ENCODE data around the gene PGS1.

The PGS1 gene

DNA sequence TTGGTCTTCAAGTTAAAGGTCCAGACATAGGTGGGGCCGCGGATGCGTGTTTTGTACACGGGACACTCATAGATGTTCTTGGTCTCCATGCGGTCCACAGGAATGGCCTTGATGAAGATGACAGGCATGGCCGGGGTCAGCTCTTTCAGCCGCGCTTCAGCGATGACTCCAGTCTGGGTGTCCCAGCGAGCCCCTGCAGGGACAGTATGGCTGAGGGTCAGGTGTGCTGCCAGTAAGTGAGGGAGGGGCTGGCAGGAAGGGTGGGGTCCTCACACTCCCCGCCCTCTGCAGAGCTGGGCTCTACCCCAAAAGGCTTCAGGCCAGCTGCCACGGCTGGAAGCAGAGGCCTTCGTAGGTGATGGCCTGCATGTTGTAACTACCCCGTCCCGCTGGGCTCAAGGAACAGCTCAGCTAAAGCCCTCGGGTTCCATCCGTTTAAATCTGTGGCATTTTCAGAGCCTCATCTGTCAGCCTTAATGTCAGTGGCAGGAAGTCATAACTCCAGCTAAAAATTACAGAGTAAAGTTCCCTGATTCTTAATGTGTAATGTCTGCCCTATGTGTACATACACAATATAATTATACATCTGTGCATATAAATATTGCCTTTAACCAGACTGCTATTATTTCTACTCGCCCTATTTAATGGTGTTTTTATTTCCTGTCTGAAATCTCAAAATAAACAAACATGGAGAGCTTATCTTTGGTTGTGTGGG is 45.7 kb downstream of the PGS1 start:
- Histone ChIP-seq H2BK120ac (ENCODE audit: low read depth, low read length) (no peak overlapping the region), H3K9ac (ENCODE audit: low read length) (no peak overlapping the region), H2AK5ac (ENCODE audit: low read length) (no peak overlapping the region), H3K4me1 (ENCODE audit: control insufficient read depth, low read depth, low read length) (no peaks in the 10 kb centered on the region), H3K27ac (ENCODE audit: low read depth, low read length) (no peak overlapping the region), H3K4ac (ENCODE audit: low read depth, low read length) (no peak overlapping the region), H3K23ac (ENCODE audit: low read length) (no peak overlapping the region), H3K36me3 (ENCODE audit: control insufficient read depth, insufficient read depth, low read length) (peaks cover 9% of the 10 kb centered on the region), H3K4me3 (ENCODE audit: low read length) (no peak overlapping the region), H3K4me2 (ENCODE audit: low read length) (no peak overlapping the region), H4K8ac (ENCODE audit: low read depth, low read length) (no peak overlapping the region), H3K79me2 (ENCODE audit: control insufficient read depth, insufficient read depth, low read length) (no peaks in the 10 kb centered on the region), H4K5ac (ENCODE audit: low read length) (no peak overlapping the region), H2BK5ac (ENCODE audit: low read length) (no peak overlapping the region), H3K79me1 (ENCODE audit: low read length) (peaks cover 3% of the 10 kb centered on the region), H3K56ac (ENCODE audit: low read length) (no peak overlapping the region), H3K18ac (ENCODE audit: low read length) (no peak overlapping the region), H2BK15ac (replicated peaks; ENCODE audit: low read depth) (no peak overlapping the region), H3K27me3 (ENCODE audit: insufficient read depth, low read length, poor library complexity) (no peaks in the 10 kb centered on the region)
- DNase-seq: no peak
- WGBS (ENCODE audit: extremely low coverage, insufficient coverage, low lambda C conversion rate): no CpG with 5 or more reads among the region's 18 CpGs

GRCh38 chr17:78425429-78425828 is 47.0 kb downstream of the PGS1 start:
- H3K79me2 ChIP-seq (ENCODE audit: control insufficient read depth, insufficient read depth, low read length): no peaks in the 10 kb centered on the region
- no peak overlapping the region for H2BK120ac ChIP-seq (ENCODE audit: low read depth, low read length)
- H3K27me3 ChIP-seq (ENCODE audit: insufficient read depth, low read length, poor library complexity): no peaks in the 10 kb centered on the region
- H4K5ac ChIP-seq (ENCODE audit: low read length): no peak overlapping the region
- no peak overlapping the region for H3K4me3 ChIP-seq (ENCODE audit: low read length)
- no peak overlapping the region for H3K56ac ChIP-seq (ENCODE audit: low read length)
- no peak overlapping the region for H3K4ac ChIP-seq (ENCODE audit: low read depth, low read length)
- peaks cover 3% of the 10 kb centered on the region for H3K79me1 ChIP-seq (ENCODE audit: low read length)
- no peak overlapping the region for H4K8ac ChIP-seq (ENCODE audit: low read depth, low read length)
- no peak for DNase-seq
- no peaks in the 10 kb centered on the region for H3K4me1 ChIP-seq (ENCODE audit: control insufficient read depth, low read depth, low read length)
- H2BK5ac ChIP-seq (ENCODE audit: low read length): no peak overlapping the region
- no peak overlapping the region for H3K9ac ChIP-seq (ENCODE audit: low read length)
- H3K36me3 ChIP-seq (ENCODE audit: control insufficient read depth, insufficient read depth, low read length): peaks cover 9% of the 10 kb centered on the region
- H3K23ac ChIP-seq (ENCODE audit: low read length): no peak overlapping the region
- H3K27ac ChIP-seq (ENCODE audit: low read depth, low read length): no peak overlapping the region
- H3K4me2 ChIP-seq (ENCODE audit: low read length): no peak overlapping the region
- H2BK15ac ChIP-seq (replicated peaks; ENCODE audit: low read depth): no peak overlapping the region
- no peak overlapping the region for H2AK5ac ChIP-seq (ENCODE audit: low read length)
- no peak overlapping the region for H3K18ac ChIP-seq (ENCODE audit: low read length)
- no CpG with 5 or more reads among the region's 17 CpGs for WGBS (ENCODE audit: extremely low coverage, insufficient coverage, low lambda C conversion rate)

DNA sequence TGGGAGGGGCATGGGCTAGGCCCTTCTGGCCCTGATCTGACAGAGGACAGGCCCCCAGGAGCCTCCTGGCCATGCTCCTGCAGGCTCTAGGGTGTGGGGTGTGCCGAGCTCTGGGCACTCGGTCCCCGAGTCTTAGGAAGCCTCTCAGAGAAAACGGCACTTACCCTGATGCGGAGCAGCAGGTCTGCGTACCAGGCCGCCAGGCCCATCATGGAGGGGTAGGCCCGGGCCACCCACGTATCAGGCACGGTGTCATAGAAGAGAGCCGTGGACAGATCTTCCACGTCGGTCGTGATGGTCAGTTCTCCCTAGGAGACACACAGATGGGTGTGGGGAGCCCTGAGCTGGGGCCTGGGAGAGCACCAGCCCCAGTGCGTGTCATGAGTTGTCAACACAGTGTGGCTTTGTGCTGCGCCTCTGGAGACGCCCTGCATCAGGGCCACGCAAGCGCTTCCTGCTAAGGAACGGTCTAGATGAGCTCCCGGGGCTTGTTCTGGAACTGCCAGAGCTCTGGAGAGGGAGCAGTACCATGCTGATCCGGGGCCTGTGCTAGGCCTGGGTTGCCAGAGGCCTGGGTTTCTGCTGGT is 47.9 kb downstream of the PGS1 start:
- no peak overlapping the region for H3K56ac ChIP-seq (ENCODE audit: low read length)
- H4K8ac ChIP-seq (ENCODE audit: low read depth, low read length): no peak overlapping the region
- H3K4ac ChIP-seq (ENCODE audit: low read depth, low read length): no peak overlapping the region
- no peak overlapping the region for H2AK5ac ChIP-seq (ENCODE audit: low read length)
- H3K27ac ChIP-seq (ENCODE audit: low read depth, low read length): no peak overlapping the region
- no peaks in the 10 kb centered on the region for H3K79me2 ChIP-seq (ENCODE audit: control insufficient read depth, insufficient read depth, low read length)
- no peaks in the 10 kb centered on the region for H3K4me1 ChIP-seq (ENCODE audit: control insufficient read depth, low read depth, low read length)
- no peak overlapping the region for H3K4me2 ChIP-seq (ENCODE audit: low read length)
- no peak overlapping the region for H3K9ac ChIP-seq (ENCODE audit: low read length)
- no peak overlapping the region for H2BK120ac ChIP-seq (ENCODE audit: low read depth, low read length)
- no peak for DNase-seq
- no peak overlapping the region for H4K5ac ChIP-seq (ENCODE audit: low read length)
- no peaks in the 10 kb centered on the region for H3K27me3 ChIP-seq (ENCODE audit: insufficient read depth, low read length, poor library complexity)
- H2BK5ac ChIP-seq (ENCODE audit: low read length): no peak overlapping the region
- H3K23ac ChIP-seq (ENCODE audit: low read length): no peak overlapping the region
- H3K36me3 ChIP-seq (ENCODE audit: control insufficient read depth, insufficient read depth, low read length): peaks cover 9% of the 10 kb centered on the region
- H2BK15ac ChIP-seq (replicated peaks; ENCODE audit: low read depth): no peak overlapping the region
- no peak overlapping the region for H3K4me3 ChIP-seq (ENCODE audit: low read length)
- WGBS (ENCODE audit: extremely low coverage, insufficient coverage, low lambda C conversion rate): no CpG with 5 or more reads among the region's 22 CpGs
- H3K18ac ChIP-seq (ENCODE audit: low read length): no peak overlapping the region
- H3K79me1 ChIP-seq (ENCODE audit: low read length): peaks cover 3% of the 10 kb centered on the region

DNA sequence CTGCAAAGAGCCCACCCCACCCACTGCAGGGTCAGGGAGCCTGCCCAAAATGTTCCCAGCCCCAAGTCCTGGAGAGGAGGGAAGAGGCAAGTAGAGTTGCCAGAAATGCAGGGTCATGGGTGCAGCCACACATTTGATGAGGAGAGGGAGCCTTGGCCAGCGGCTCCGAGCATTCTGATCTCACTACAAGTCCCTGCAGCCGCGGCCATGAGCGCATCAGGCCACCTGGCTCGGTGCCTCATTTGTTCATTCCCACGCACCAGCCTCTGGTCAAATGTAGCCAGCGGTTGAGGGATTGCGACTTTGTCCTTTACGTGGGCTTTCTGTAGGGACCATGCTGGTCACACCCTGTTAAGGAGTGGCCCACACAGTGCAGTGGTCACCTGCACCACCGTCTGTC is 48.7 kb downstream of the PGS1 start:
- DNase-seq: no peak
- H3K79me2 ChIP-seq (ENCODE audit: control insufficient read depth, insufficient read depth, low read length): no peaks in the 10 kb centered on the region
- no peak overlapping the region for H2BK15ac ChIP-seq (replicated peaks; ENCODE audit: low read depth)
- no peak overlapping the region for H3K23ac ChIP-seq (ENCODE audit: low read length)
- no peaks in the 10 kb centered on the region for H3K4me1 ChIP-seq (ENCODE audit: control insufficient read depth, low read depth, low read length)
- H2BK120ac ChIP-seq (ENCODE audit: low read depth, low read length): no peak overlapping the region
- no peak overlapping the region for H4K5ac ChIP-seq (ENCODE audit: low read length)
- WGBS (ENCODE audit: extremely low coverage, insufficient coverage, low lambda C conversion rate): no CpG with 5 or more reads among the region's 11 CpGs
- no peak overlapping the region for H3K4ac ChIP-seq (ENCODE audit: low read depth, low read length)
- no peak overlapping the region for H2AK5ac ChIP-seq (ENCODE audit: low read length)
- no peak overlapping the region for H2BK5ac ChIP-seq (ENCODE audit: low read length)
- H3K56ac ChIP-seq (ENCODE audit: low read length): no peak overlapping the region
- no peak overlapping the region for H3K4me3 ChIP-seq (ENCODE audit: low read length)
- no peak overlapping the region for H3K9ac ChIP-seq (ENCODE audit: low read length)
- no peaks in the 10 kb centered on the region for H3K27me3 ChIP-seq (ENCODE audit: insufficient read depth, low read length, poor library complexity)
- peaks cover 9% of the 10 kb centered on the region for H3K36me3 ChIP-seq (ENCODE audit: control insufficient read depth, insufficient read depth, low read length)
- no peak overlapping the region for H3K18ac ChIP-seq (ENCODE audit: low read length)
- H3K79me1 ChIP-seq (ENCODE audit: low read length): peaks cover 3% of the 10 kb centered on the region
- H4K8ac ChIP-seq (ENCODE audit: low read depth, low read length): no peak overlapping the region
- H3K27ac ChIP-seq (ENCODE audit: low read depth, low read length): no peak overlapping the region
- no peak overlapping the region for H3K4me2 ChIP-seq (ENCODE audit: low read length)

GRCh38 chr17:78428025-78428575 is 49.7 kb downstream of the PGS1 start:
- Histone ChIP-seq H3K4me1 (ENCODE audit: control insufficient read depth, low read depth, low read length) (no peaks in the 10 kb centered on the region), H3K18ac (ENCODE audit: low read length) (no peak overlapping the region), H3K79me2 (ENCODE audit: control insufficient read depth, insufficient read depth, low read length) (no peaks in the 10 kb centered on the region), H3K27ac (ENCODE audit: low read depth, low read length) (no peak overlapping the region), H2BK5ac (ENCODE audit: low read length) (no peak overlapping the region), H3K4me3 (ENCODE audit: low read length) (no peak overlapping the region), H2AK5ac (ENCODE audit: low read length) (no peak overlapping the region), H2BK120ac (ENCODE audit: low read depth, low read length) (no peak overlapping the region), H3K23ac (ENCODE audit: low read length) (no peak overlapping the region), H3K56ac (ENCODE audit: low read length) (no peak overlapping the region), H2BK15ac (replicated peaks; ENCODE audit: low read depth) (no peak overlapping the region), H3K36me3 (ENCODE audit: control insufficient read depth, insufficient read depth, low read length) (peaks cover 5% of the 10 kb centered on the region), H3K4ac (ENCODE audit: low read depth, low read length) (no peak overlapping the region), H3K4me2 (ENCODE audit: low read length) (no peak overlapping the region), H3K79me1 (ENCODE audit: low read length) (peaks cover 2% of the 10 kb centered on the region), H4K8ac (ENCODE audit: low read depth, low read length) (no peak overlapping the region), H4K5ac (ENCODE audit: low read length) (no peak overlapping the region), H3K9ac (ENCODE audit: low read length) (no peak overlapping the region), H3K27me3 (ENCODE audit: insufficient read depth, low read length, poor library complexity) (no peaks in the 10 kb centered on the region)
- no peak for DNase-seq
- WGBS (ENCODE audit: extremely low coverage, insufficient coverage, low lambda C conversion rate): no CpG with 5 or more reads among the region's 20 CpGs
